ENCODE data around the gene THAP6.

The THAP6 gene

DNA sequence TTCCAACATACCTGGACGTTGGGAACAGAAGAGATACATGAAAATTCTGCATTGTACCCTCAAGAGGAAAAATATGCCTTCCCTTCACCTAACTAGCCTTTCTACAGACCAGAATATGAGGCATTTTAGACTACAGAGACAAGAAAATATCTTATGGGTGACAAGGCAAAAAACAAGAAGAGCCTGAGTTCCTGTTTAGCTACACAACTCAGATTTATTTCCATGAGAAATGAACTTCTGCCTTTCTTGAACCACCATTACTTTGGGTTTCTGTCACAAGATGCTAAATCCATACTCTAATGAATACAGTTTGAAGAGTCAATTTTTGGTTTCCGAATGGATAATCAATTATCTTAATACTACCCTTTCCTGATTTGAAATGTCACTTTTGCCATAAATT lies 18.8 kb upstream of the THAP6 start:
- H3K9me3 ChIP-seq (ENCODE audit: insufficient read depth, low read depth, low read length): peaks cover 5% of the 10 kb centered on the region; the same call in 1 of the 2 replicates
- peaks cover 40% of the 10 kb centered on the region for H3K79me2 ChIP-seq (ENCODE audit: insufficient read depth, low read length)
- H3K4me3 ChIP-seq (ENCODE audit: low read length, poor library complexity, severe bottlenecking): no peak overlapping the region
- H2AFZ ChIP-seq (ENCODE audit: low read length): no peak overlapping the region
- TF ChIP-seq EZH2phosphoT487 (IDR thresholded peaks at IDR 0.05; ENCODE audit: borderline replicate concordance): no peak
- TF ChIP-seq, protein P1, sequence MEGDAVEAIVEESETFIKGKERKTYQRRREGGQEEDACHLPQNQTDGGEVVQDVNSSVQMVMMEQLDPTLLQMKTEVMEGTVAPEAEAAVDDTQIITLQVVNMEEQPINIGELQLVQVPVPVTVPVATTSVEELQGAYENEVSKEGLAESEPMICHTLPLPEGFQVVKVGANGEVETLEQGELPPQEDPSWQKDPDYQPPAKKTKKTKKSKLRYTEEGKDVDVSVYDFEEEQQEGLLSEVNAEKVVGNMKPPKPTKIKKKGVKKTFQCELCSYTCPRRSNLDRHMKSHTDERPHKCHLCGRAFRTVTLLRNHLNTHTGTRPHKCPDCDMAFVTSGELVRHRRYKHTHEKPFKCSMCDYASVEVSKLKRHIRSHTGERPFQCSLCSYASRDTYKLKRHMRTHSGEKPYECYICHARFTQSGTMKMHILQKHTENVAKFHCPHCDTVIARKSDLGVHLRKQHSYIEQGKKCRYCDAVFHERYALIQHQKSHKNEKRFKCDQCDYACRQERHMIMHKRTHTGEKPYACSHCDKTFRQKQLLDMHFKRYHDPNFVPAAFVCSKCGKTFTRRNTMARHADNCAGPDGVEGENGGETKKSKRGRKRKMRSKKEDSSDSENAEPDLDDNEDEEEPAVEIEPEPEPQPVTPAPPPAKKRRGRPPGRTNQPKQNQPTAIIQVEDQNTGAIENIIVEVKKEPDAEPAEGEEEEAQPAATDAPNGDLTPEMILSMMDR (conservative IDR thresholded peaks at IDR 0.05; ENCODE audit: low read length): no peak
- no peaks in the 10 kb centered on the region for H3K27me3 ChIP-seq (ENCODE audit: insufficient read depth, low read length, poor library complexity, severe bottlenecking)
- H3K9ac ChIP-seq (ENCODE audit: low read depth, low read length, poor library complexity, severe bottlenecking): no peak overlapping the region
- H3K9me2 ChIP-seq (replicated peaks; ENCODE audit: low read depth, low read length): no peaks in the 10 kb centered on the region
- peaks cover 6% of the 10 kb centered on the region for H3K4me1 ChIP-seq (ENCODE audit: insufficient read depth, low read length, poor library complexity, severe bottlenecking)
- H3K4me2 ChIP-seq (ENCODE audit: low read depth, low read length, poor library complexity, severe bottlenecking): no peak overlapping the region
- peaks cover 68% of the 10 kb centered on the region for H3K36me3 ChIP-seq (ENCODE audit: insufficient read depth, low read length)
- H4K20me1 ChIP-seq (ENCODE audit: insufficient read depth, low read length, poor library complexity, severe bottlenecking): peaks cover 23% of the 10 kb centered on the region
- H3F3A ChIP-seq (ENCODE audit: low read depth): no peaks in the 10 kb centered on the region

DNA sequence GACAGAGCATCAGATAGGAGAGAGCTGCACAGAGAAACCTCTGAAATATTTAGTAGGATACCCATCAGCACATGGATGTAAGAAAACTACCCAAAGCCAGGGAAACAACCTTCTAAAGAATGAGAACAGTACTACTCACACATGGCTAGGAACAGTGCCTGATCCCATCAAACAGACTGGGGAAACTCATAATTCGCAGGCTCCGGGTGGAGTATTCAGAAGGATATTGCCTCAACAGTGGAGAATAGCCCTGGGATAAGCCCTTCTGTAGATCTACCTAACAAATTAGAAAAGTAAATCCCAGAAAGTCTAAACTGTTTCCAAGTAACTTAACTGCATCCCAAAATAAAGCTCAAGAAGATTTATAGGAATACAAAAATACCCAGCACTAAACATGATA lies 17.9 kb upstream of the THAP6 start:
- Histone ChIP-seq H2AFZ (ENCODE audit: low read length) (no peak overlapping the region), H3K36me3 (ENCODE audit: insufficient read depth, low read length) (peaks cover 63% of the 10 kb centered on the region), H3K9ac (ENCODE audit: low read depth, low read length, poor library complexity, severe bottlenecking) (no peak overlapping the region), H3K4me3 (ENCODE audit: low read length, poor library complexity, severe bottlenecking) (no peak overlapping the region), H3K9me3 (ENCODE audit: insufficient read depth, low read depth, low read length) (peaks cover 5% of the 10 kb centered on the region; the same call in 1 of the 2 replicates), H3K27me3 (ENCODE audit: insufficient read depth, low read length, poor library complexity, severe bottlenecking) (no peaks in the 10 kb centered on the region), H3K79me2 (ENCODE audit: insufficient read depth, low read length) (peaks cover 40% of the 10 kb centered on the region), H3K4me2 (ENCODE audit: low read depth, low read length, poor library complexity, severe bottlenecking) (no peak overlapping the region), H3K4me1 (ENCODE audit: insufficient read depth, low read length, poor library complexity, severe bottlenecking) (peaks cover 6% of the 10 kb centered on the region), H3K9me2 (replicated peaks; ENCODE audit: low read depth, low read length) (no peaks in the 10 kb centered on the region), H4K20me1 (ENCODE audit: insufficient read depth, low read length, poor library complexity, severe bottlenecking) (peaks cover 25% of the 10 kb centered on the region), H3F3A (ENCODE audit: low read depth) (no peaks in the 10 kb centered on the region)
- TF ChIP-seq, protein P1 (conservative IDR thresholded peaks at IDR 0.05; ENCODE audit: low read length): no peak
- TF ChIP-seq EZH2phosphoT487 (IDR thresholded peaks at IDR 0.05; ENCODE audit: borderline replicate concordance): no peak

DNA sequence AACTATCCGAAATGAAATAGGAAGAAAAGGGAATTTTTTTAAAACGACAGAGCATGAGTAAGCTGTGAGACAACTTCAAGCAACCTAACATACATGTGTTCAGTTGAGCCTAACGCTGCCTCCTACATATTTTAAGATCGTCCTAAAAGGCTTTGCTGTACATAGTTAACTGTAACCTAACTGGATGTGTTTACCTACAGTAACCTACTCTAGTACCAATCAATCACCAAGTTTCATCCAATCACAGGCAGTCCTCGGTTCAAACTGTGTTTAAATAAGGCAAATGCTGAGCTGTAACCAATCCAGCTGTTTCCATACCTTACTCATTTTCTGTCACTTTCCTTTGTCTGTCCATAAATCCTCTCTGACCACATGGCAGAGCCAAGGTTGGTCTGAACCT lies 17.1 kb upstream of the THAP6 start:
- Histone ChIP-seq H3K9ac (ENCODE audit: low read depth, low read length, poor library complexity, severe bottlenecking) (no peak overlapping the region), H3K9me3 (ENCODE audit: insufficient read depth, low read depth, low read length) (peaks cover 5% of the 10 kb centered on the region; the same call in 1 of the 2 replicates), H3K79me2 (ENCODE audit: insufficient read depth, low read length) (peaks cover 40% of the 10 kb centered on the region), H3K9me2 (replicated peaks; ENCODE audit: low read depth, low read length) (no peaks in the 10 kb centered on the region), H3K36me3 (ENCODE audit: insufficient read depth, low read length) (peaks cover 60% of the 10 kb centered on the region), H3K4me1 (ENCODE audit: insufficient read depth, low read length, poor library complexity, severe bottlenecking) (peaks cover 6% of the 10 kb centered on the region), H3K4me3 (ENCODE audit: low read length, poor library complexity, severe bottlenecking) (no peak overlapping the region), H3K27me3 (ENCODE audit: insufficient read depth, low read length, poor library complexity, severe bottlenecking) (no peaks in the 10 kb centered on the region), H3K4me2 (ENCODE audit: low read depth, low read length, poor library complexity, severe bottlenecking) (no peak overlapping the region), H3F3A (ENCODE audit: low read depth) (no peaks in the 10 kb centered on the region), H4K20me1 (ENCODE audit: insufficient read depth, low read length, poor library complexity, severe bottlenecking) (peaks cover 25% of the 10 kb centered on the region), H2AFZ (ENCODE audit: low read length) (no peak overlapping the region)
- TF ChIP-seq, protein P1 (conservative IDR thresholded peaks at IDR 0.05; ENCODE audit: low read length): no peak
- no peak for TF ChIP-seq EZH2phosphoT487 (IDR thresholded peaks at IDR 0.05; ENCODE audit: borderline replicate concordance)
